ENCODE data around the gene GALR3.

The GALR3 gene

GRCh38 chr22:37811867-37812266 lies 11.3 kb upstream of the GALR3 start:
- TF ChIP-seq CTCF (conservative IDR thresholded peaks at IDR 0.05), result no peak
- no peak overlapping the region for H3K27ac ChIP-seq

- no peak for TF ChIP-seq CTCF (conservative IDR thresholded peaks at IDR 0.05)
Observed at GRCh38 chr22:37812869-37813678, 10.1 kb upstream of the GALR3 start.

DNA sequence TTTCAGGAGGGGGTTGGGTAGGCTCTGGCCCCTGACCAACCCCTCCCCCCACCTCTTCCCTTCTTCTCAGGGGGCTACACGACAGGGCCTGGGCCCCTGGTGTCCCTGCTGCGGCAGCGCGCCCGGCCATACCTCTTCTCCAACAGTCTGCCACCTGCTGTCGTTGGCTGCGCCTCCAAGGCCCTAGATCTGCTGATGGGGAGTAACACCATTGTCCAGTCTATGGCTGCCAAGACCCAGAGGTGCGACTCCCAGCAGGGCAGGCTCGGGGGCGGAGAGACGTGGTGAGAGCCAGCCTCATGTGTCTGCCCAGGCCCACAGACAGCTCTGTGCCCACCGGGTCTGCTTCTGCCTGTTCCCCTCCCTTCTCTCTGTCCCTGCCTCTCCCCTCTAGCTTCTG lies 7.6 kb upstream of the GALR3 start:
- TF ChIP-seq CTCF (conservative IDR thresholded peaks at IDR 0.05), result no peak

More at GRCh38 chr22:37812869-37813678, 10.1 kb upstream of the GALR3 start:
- H3K27ac ChIP-seq, result no peak overlapping the region

GRCh38 chr22:37816543-37817180 lies 6.5 kb upstream of the GALR3 start:
- no peak for TF ChIP-seq CTCF (conservative IDR thresholded peaks at IDR 0.05)
- no peak overlapping the region for H3K27ac ChIP-seq

More for the DNA sequence above, 7.6 kb upstream of the GALR3 start:
- H3K27ac ChIP-seq, result no peak overlapping the region

- peak overlapping the region; percentile 27; the same call in 1 of the 2 replicates for H3K27ac ChIP-seq
Observed at GRCh38 chr22:37817705-37818408, 5.3 kb upstream of the GALR3 start.

GRCh38 chr22:37818409-37819104 lies 4.6 kb upstream of the GALR3 start:
- TF ChIP-seq CTCF (conservative IDR thresholded peaks at IDR 0.05), result no peak
- no peak overlapping the region for H3K27ac ChIP-seq

More at GRCh38 chr22:37817705-37818408, 5.3 kb upstream of the GALR3 start:
- TF ChIP-seq CTCF (conservative IDR thresholded peaks at IDR 0.05), result peak; percentile 95

- no peak for TF ChIP-seq CTCF (conservative IDR thresholded peaks at IDR 0.05)
- no peak overlapping the region for H3K27ac ChIP-seq
Observed at GRCh38 chr22:37819105-37819433, 4.1 kb upstream of the GALR3 start.

Measured in VCaP (cell line).